AG04449 (cell line): ENCODE measurements around the gene CNP.

Experiments
- CTCF ChIA-PET: fragments of 350-600 bp; formaldehyde crosslinking; extraction: SDS; loops from one replicate; lab custom pipeline; 2021; ENCODE audit warnings: antibody characterized with exemption; lab: Yijun Ruan, JAX
- POLR2A ChIA-PET: fragments of 400-600, 350-600 bp; formaldehyde crosslinking; extraction: SDS; loops from one replicate; lab custom pipeline; 2020; ENCODE audit warnings: antibody characterized with exemption, inconsistent platforms; lab: Yijun Ruan, JAX
- DNase-seq: peaks from one replicate; pipeline ENCODE4 v3.0.0-alpha.2; 2010; ENCODE audit warnings: low read depth, low spot score
- H3K4me3 ChIP-seq: 2 replicates; pipeline ENCODE4 v1.5.1; 2011; ENCODE audit warnings: low read depth, mild to moderate bottlenecking, control low read depth, low read length
- CTCF ChIP-seq: IDR thresholded peaks from one replicate; pipeline ENCODE4 v1.5.1; 2011; ENCODE audit warnings: mild to moderate bottlenecking, moderate library complexity, low read length, control low read depth, inconsistent platforms; ENCODE audit not compliant: insufficient read depth; ENCODE audit errors: missing control alignments

CNP gene

GRCh38 chr17:41932816-41933389 is 33.7 kb upstream of the CNP start:
- DNase-seq, result no peak
- TF ChIP-seq CTCF, result no peak
- H3K4me3 ChIP-seq, result no peak overlapping the region
- ChIA-PET CTCF (interaction anchor here (1.0 to 2.2 kb wide), 3 partner anchors 15 to 32 kb away, joined by 3 to 6 read pairs (median 5); partner anchors contain the start of gene ACLY), POLR2A (no interaction called here)

- H3K4me3 ChIP-seq, result no peak overlapping the region
- CTCF ChIA-PET, result interaction anchor here (1.4 kb wide), 1 partner anchor 11 kb away, joined by 6 read pairs; no protein-coding TSS in a partner anchor
- TF ChIP-seq CTCF, result no peak
- no peak for DNase-seq
- POLR2A ChIA-PET, result no interaction called here
These were observed 31.0 kb upstream of the CNP start for GRCh38 chr17:41935641-41936040.

GRCh38 chr17:41937970-41938954 is 28.3 kb upstream of the CNP start:
- H3K4me3 ChIP-seq, result no peak overlapping the region
- POLR2A ChIA-PET, result no interaction called here
- no peak for TF ChIP-seq CTCF
- CTCF ChIA-PET, result interaction anchor here (1.9 kb wide), 1 partner anchor 26 kb away, joined by 4 read pairs; no protein-coding TSS in a partner anchor
- no peak for DNase-seq

- TF ChIP-seq CTCF, result no peak
- no peak for DNase-seq
- ChIA-PET CTCF (no interaction called here), POLR2A (no interaction called here)
- no peak overlapping the region for H3K4me3 ChIP-seq
These were observed 27.4 kb upstream of the CNP start for GRCh38 chr17:41939044-41939692.

- TF ChIP-seq CTCF, result no peak
- CTCF ChIA-PET, result interaction anchor here (1.0 kb wide), 1 partner anchor 9 kb away, joined by 4 read pairs; the partner anchor contains the start of gene ODAD4
- DNase-seq, result no peak
- POLR2A ChIA-PET, result no interaction called here
- no peak overlapping the region for H3K4me3 ChIP-seq
These were observed 26.9 kb upstream of the CNP start for GRCh38 chr17:41939693-41940090.

GRCh38 chr17:41941168-41941567 is 25.4 kb upstream of the CNP start:
- no peak for TF ChIP-seq CTCF
- no peak for DNase-seq
- no peak overlapping the region for H3K4me3 ChIP-seq
- ChIA-PET CTCF (interaction anchor here (1.8 kb wide), 1 partner anchor 22 kb away, joined by 4 read pairs; no protein-coding TSS in a partner anchor), POLR2A (no interaction called here)
